GM21737 (cell line): ENCODE results near the gene UBE2H.
"Not testable (repeated sequence)": the region's sequence is repeated elsewhere in the genome, so short reads cannot be mapped to it uniquely, and the experiment has no call there.

Source experiments
- ATAC-seq: cut with Tn5 transposase; IDR thresholded peaks from one replicate; pipeline ENCODE4 v1.9.1; 2021; ENCODE audit warnings: mild to moderate bottlenecking, moderate library complexity; ENCODE audit not compliant: unreplicated experiment

Gene UBE2H

GRCh38 chr7:129875745-129876411 lies 76.9 kb downstream of the UBE2H start:
- ATAC-seq = no peak

GRCh38 chr7:129875160-129875559 lies 77.6 kb downstream of the UBE2H start:
- ATAC-seq = no peak

GRCh38 chr7:129874722-129875121 lies 78.0 kb downstream of the UBE2H start:
- ATAC-seq = no peak

- ATAC-seq = no peak
Measured at GRCh38 chr7:129872054-129872453, 80.7 kb downstream of the UBE2H start.

- no peak for ATAC-seq
Measured at GRCh38 chr7:129870668-129871067, 82.1 kb downstream of the UBE2H start.

GRCh38 chr7:129866251-129866650 lies 86.5 kb downstream of the UBE2H start:
- ATAC-seq = no peak

GRCh38 chr7:129865925-129866201 lies 86.9 kb downstream of the UBE2H start:
- no peak for ATAC-seq

GRCh38 chr7:129865093-129865924 lies 87.5 kb downstream of the UBE2H start:
- ATAC-seq = no peak

- not testable (repeated sequence) for ATAC-seq
Measured at GRCh38 chr7:129864676-129865075, 88.1 kb downstream of the UBE2H start.

GRCh38 chr7:129864042-129864441 lies 88.7 kb downstream of the UBE2H start:
- no peak for ATAC-seq

GRCh38 chr7:129862682-129863081 lies 90.1 kb downstream of the UBE2H start:
- no peak for ATAC-seq

- not testable (repeated sequence) for ATAC-seq
Measured at GRCh38 chr7:129860784-129861183, 92.0 kb downstream of the UBE2H start.

- no peak for ATAC-seq
Measured at GRCh38 chr7:129859183-129859582, 93.6 kb downstream of the UBE2H start.

GRCh38 chr7:129858490-129858889 lies 94.3 kb downstream of the UBE2H start:
- ATAC-seq = no peak

GRCh38 chr7:129857313-129857712 lies 95.4 kb downstream of the UBE2H start:
- no peak for ATAC-seq

- ATAC-seq = no peak
Measured at GRCh38 chr7:129855935-129856717, 96.6 kb downstream of the UBE2H start.

GRCh38 chr7:129855234-129855673 lies 97.5 kb downstream of the UBE2H start:
- no peak for ATAC-seq

GRCh38 chr7:129854401-129854800 lies 98.4 kb downstream of the UBE2H start:
- ATAC-seq = no peak

- ATAC-seq = no peak
Measured at GRCh38 chr7:129853661-129854268, 99.0 kb downstream of the UBE2H start.

- ATAC-seq = no peak
Measured at GRCh38 chr7:129851809-129852208, 101.0 kb downstream of the UBE2H start.

- ATAC-seq = no peak
Measured at GRCh38 chr7:129851174-129851573, 101.6 kb downstream of the UBE2H start.
